HL-60 (cell line): ENCODE results near the gene IGF2BP3.

ENCODE experiments used
- CTCF ChIP-seq: IDR thresholded peaks from one replicate; pipeline ENCODE4 v1.5.1; 2011; ENCODE audit warnings: low read length, control low read depth, inconsistent platforms; ENCODE audit not compliant: insufficient read depth
- TF ChIP-seq, protein P1 (sequence below): IDR thresholded peaks from 2 replicates; pipeline ENCODE4 v1.6.1; 2012; ENCODE audit warnings: low read depth; ENCODE audit not compliant: insufficient replicate concordance

GRCh38 chr7:23308754-23309153 lies 161.5 kb downstream of the IGF2BP3 start:
- TF ChIP-seq CTCF: no peak
- TF ChIP-seq, protein P1, sequence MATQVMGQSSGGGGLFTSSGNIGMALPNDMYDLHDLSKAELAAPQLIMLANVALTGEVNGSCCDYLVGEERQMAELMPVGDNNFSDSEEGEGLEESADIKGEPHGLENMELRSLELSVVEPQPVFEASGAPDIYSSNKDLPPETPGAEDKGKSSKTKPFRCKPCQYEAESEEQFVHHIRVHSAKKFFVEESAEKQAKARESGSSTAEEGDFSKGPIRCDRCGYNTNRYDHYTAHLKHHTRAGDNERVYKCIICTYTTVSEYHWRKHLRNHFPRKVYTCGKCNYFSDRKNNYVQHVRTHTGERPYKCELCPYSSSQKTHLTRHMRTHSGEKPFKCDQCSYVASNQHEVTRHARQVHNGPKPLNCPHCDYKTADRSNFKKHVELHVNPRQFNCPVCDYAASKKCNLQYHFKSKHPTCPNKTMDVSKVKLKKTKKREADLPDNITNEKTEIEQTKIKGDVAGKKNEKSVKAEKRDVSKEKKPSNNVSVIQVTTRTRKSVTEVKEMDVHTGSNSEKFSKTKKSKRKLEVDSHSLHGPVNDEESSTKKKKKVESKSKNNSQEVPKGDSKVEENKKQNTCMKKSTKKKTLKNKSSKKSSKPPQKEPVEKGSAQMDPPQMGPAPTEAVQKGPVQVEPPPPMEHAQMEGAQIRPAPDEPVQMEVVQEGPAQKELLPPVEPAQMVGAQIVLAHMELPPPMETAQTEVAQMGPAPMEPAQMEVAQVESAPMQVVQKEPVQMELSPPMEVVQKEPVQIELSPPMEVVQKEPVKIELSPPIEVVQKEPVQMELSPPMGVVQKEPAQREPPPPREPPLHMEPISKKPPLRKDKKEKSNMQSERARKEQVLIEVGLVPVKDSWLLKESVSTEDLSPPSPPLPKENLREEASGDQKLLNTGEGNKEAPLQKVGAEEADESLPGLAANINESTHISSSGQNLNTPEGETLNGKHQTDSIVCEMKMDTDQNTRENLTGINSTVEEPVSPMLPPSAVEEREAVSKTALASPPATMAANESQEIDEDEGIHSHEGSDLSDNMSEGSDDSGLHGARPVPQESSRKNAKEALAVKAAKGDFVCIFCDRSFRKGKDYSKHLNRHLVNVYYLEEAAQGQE: no peak
